ENCODE results near the gene KLK15.

The KLK15 gene

DNA sequence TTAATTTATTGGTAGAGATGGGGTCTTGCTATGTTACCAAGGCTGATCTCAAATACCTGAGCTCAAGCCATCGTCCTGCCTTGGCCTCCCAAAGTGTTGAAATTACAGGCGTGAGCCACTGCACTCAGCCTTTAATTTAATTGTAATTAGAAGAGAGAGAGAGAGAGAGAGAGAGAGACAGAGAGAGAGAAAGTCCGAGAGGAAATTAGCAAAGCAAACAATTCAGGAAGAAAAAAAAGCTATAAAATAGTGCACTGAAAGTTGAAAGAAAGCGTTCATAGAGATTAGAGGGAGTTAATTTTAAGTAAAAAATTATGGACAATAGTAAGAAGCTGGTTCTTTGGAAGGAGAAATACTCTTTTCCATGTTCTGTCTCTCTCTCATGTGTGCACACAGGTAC is 56.1 kb downstream of the KLK15 start:
- ChIA-PET CTCF (interaction anchor here (0.8 to 1.2 kb wide), 2 partner anchors 240 to 401 kb away, joined by 3 to 6 read pairs; partner anchors contain the start of gene NR1H2), POLR2A (interaction anchor here (0.7 kb wide), 1 partner anchor 52 kb away, joined by 3 read pairs; no protein-coding TSS in a partner anchor)
- DNase-seq (ENCODE audit: extremely low spot score) = no peak
- TF ChIP-seq ZNF384 (IDR thresholded peaks at IDR 0.05) (no peak), PKNOX1 (IDR thresholded peaks at IDR 0.05) (no peak), SP1 (IDR thresholded peaks at IDR 0.05) (no peak), LEF1 (IDR thresholded peaks at IDR 0.05; ENCODE audit: borderline replicate concordance) (no peak), ARNT (IDR thresholded peaks at IDR 0.05) (no peak), L3MBTL2 (conservative IDR thresholded peaks at IDR 0.05) (no peak), FOXK2 (IDR thresholded peaks at IDR 0.05) (no peak), FOXA1 (IDR thresholded peaks at IDR 0.05) (no peak), CTBP1 (IDR thresholded peaks at IDR 0.05; ENCODE audit: borderline replicate concordance) (no peak), FOXM1 (IDR thresholded peaks at IDR 0.05; ENCODE audit: borderline replicate concordance) (no peak), NFRKB (IDR thresholded peaks at IDR 0.05) (no peak), ELF4 (IDR thresholded peaks at IDR 0.05) (no peak), SUZ12 (IDR thresholded peaks at IDR 0.05) (no peak), BHLHE40 (IDR thresholded peaks at IDR 0.05; ENCODE audit: borderline replicate concordance) (no peak), TARDBP (IDR thresholded peaks at IDR 0.05) (no peak), HDGF (IDR thresholded peaks at IDR 0.05; ENCODE audit: borderline replicate concordance) (no peak)

- DNase-seq (ENCODE audit: extremely low spot score) = no peak
- TF ChIP-seq CTBP1 (IDR thresholded peaks at IDR 0.05; ENCODE audit: borderline replicate concordance) (no peak), FOXM1 (IDR thresholded peaks at IDR 0.05; ENCODE audit: borderline replicate concordance) (no peak), BHLHE40 (IDR thresholded peaks at IDR 0.05; ENCODE audit: borderline replicate concordance) (no peak), HDGF (IDR thresholded peaks at IDR 0.05; ENCODE audit: borderline replicate concordance) (no peak), SP1 (IDR thresholded peaks at IDR 0.05) (no peak), TARDBP (IDR thresholded peaks at IDR 0.05) (no peak), ARNT (IDR thresholded peaks at IDR 0.05) (no peak), NFRKB (IDR thresholded peaks at IDR 0.05) (no peak), L3MBTL2 (conservative IDR thresholded peaks at IDR 0.05) (no peak), FOXK2 (IDR thresholded peaks at IDR 0.05) (no peak), ELF4 (IDR thresholded peaks at IDR 0.05) (no peak), FOXA1 (IDR thresholded peaks at IDR 0.05) (no peak)
- POLR2A ChIA-PET = no interaction called here
- CTCF ChIA-PET = interaction anchor here (0.6 kb wide), 1 partner anchor 229 kb away, joined by 3 read pairs; no protein-coding TSS in a partner anchor
These were observed 57.2 kb downstream of the KLK15 start for GRCh38 chr19:50776131-50776530.

Measured in HEK293T (cell line).